Fibroblast of lung (primary cell): ENCODE measurements around the gene CFL2. TPM values are rescaled to one million over a fixed set of nuclear protein-coding genes. Genes with fewer than 3 reads are reported as not detected.

Source experiments
- DNase-seq, 2 donors: peaks; one replicate each; pipeline versions ENCODE4 v3.0.0 to v3.0.0-alpha.2; 2010; ENCODE audit warnings: low read depth in 2 of 2
- H2AFZ ChIP-seq: 2 replicates; pipeline ENCODE4 v1.5.1; 2012; ENCODE audit warnings: low read length, control low read depth, inconsistent platforms
- H3K27ac ChIP-seq: 2 replicates; pipeline ENCODE4 v1.5.1; 2011; ENCODE audit warnings: low read length, control low read depth; ENCODE audit not compliant: insufficient read depth
- H3K27me3 ChIP-seq: 2 replicates; pipeline ENCODE4 v1.5.1; 2011; ENCODE audit warnings: mild to moderate bottlenecking, low read length; ENCODE audit not compliant: control insufficient read depth, insufficient read depth
- H3K36me3 ChIP-seq: 2 replicates; pipeline ENCODE4 v1.5.1; 2011; ENCODE audit warnings: low read length; ENCODE audit not compliant: control insufficient read depth, insufficient read depth
- H3K4me1 ChIP-seq: 2 replicates; pipeline ENCODE4 v1.5.1; 2011; ENCODE audit warnings: low read length; ENCODE audit not compliant: control insufficient read depth, insufficient read depth; ENCODE audit errors: extremely low read depth
- H3K4me2 ChIP-seq: 2 replicates; pipeline ENCODE4 v1.5.1; 2011; ENCODE audit warnings: low read length, control low read depth; ENCODE audit not compliant: insufficient read depth; ENCODE audit errors: extremely low read depth
- H3K4me3 ChIP-seq, 4 experiments: fragments of 200-600 bp in 1 of 4; sonication (generic) in 1 of 4; replicated peaks in 1 of 4; 2 replicates each; pipeline ENCODE4 v1.5.1; 2011 to 2016; ENCODE audit warnings: low read length in 4 of 4, low read depth in 3 of 4, mild to moderate bottlenecking in 3 of 4, control low read depth in 2 of 4, inconsistent platforms in 1 of 4, mixed read lengths in 1 of 4; ENCODE audit not compliant: insufficient read depth in 1 of 4; ENCODE audit errors: control extremely low read depth in 1 of 4
- H3K79me2 ChIP-seq: 2 replicates; pipeline ENCODE4 v1.5.1; 2012; ENCODE audit warnings: mild to moderate bottlenecking, low read length, inconsistent platforms; ENCODE audit not compliant: control insufficient read depth, insufficient read depth
- H3K9ac ChIP-seq: 2 replicates; pipeline ENCODE4 v1.5.1; 2011; ENCODE audit warnings: mild to moderate bottlenecking, low read length, control low read depth; ENCODE audit not compliant: insufficient read depth
- H3K9me3 ChIP-seq: 2 replicates; pipeline ENCODE4 v1.5.1; 2012; ENCODE audit warnings: low read depth, low read length; ENCODE audit not compliant: control insufficient read depth, insufficient read depth
- H4K20me1 ChIP-seq: 2 replicates; pipeline ENCODE4 v1.5.1; 2011; ENCODE audit warnings: low read length; ENCODE audit not compliant: control insufficient read depth, insufficient read depth; ENCODE audit errors: extremely low read depth
- EZH2 ChIP-seq: IDR thresholded peaks from 2 replicates; pipeline ENCODE4 v1.5.1; 2012; ENCODE audit warnings: low read length, control low read depth, mild to moderate bottlenecking; ENCODE audit errors: missing control alignments
- polyA plus RNA-seq, 2 donors: library from polyadenylated mRNA; depleted of rRNA in 1 of 2; stranded (reverse) in 1 of 2; unstranded in 1 of 2; fragments of >200 nt; gene quantifications; 2 replicates each; pipeline ENCODE4 v1.2.1, GENCODE V29; 2011 to 2012; ENCODE audit warnings: missing spikeins in 1 of 2
- total RNA-seq: library from RNA; depleted of rRNA; stranded (reverse); fragments of >200 nt; gene quantifications from 2 replicates; pipeline ENCODE4 v1.2.1, GENCODE V29; 2014
- TF ChIP-seq, protein P1 (sequence below), 2 donors: IDR thresholded peaks in 1 of 2; conservative IDR thresholded peaks in 1 of 2; 1 replicate in 1 of 2; 2 replicates in 1 of 2; pipeline ENCODE4 v1.5.1; 2011 to 2012; ENCODE audit warnings: low read length in 2 of 2, control low read depth in 1 of 2, inconsistent platforms in 1 of 2, low read depth in 1 of 2, mild to moderate bottlenecking in 1 of 2

Gene CFL2
- total and polyA plus RNA-seq, 2 donors (not counting 1 experiment from before 2014, with no cell fraction given) = 147 to 362 TPM

DNA sequence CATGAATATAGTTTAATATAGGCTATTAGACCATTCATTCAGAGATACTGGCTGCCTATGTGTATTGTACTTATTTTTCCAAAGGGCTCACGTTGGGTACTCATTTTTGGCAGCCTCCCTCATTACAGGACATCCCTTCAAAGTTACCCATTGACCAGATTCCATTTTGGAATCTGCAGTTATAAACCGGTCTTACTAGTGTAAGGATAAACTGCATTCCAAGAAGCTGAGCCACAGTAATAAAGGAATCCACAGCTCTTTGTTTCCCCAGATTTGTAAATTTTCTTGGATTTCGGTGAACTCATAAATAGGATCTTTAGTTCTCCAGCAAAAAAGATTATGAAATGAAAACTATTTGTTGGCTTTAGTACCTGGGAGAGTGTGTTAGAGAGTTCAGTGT lies 18.9 kb upstream of the CFL2 start:
- Histone ChIP-seq H3K27ac (no peak overlapping the region), H3K9ac (no peak overlapping the region), H3K4me1 (no peaks in the 10 kb centered on the region), H3K36me3 (no peaks in the 10 kb centered on the region), H3K4me3 (no peak overlapping the region), H3K4me2 (no peak overlapping the region), H3K9me3 (no peaks in the 10 kb centered on the region), H3K27me3 (no peaks in the 10 kb centered on the region), H3K79me2 (no peaks in the 10 kb centered on the region), H4K20me1 (no peaks in the 10 kb centered on the region), H2AFZ (peak overlapping the region; percentile 26)
- DNase-seq = peak; percentile 15 to 80
- TF ChIP-seq, protein P1, sequence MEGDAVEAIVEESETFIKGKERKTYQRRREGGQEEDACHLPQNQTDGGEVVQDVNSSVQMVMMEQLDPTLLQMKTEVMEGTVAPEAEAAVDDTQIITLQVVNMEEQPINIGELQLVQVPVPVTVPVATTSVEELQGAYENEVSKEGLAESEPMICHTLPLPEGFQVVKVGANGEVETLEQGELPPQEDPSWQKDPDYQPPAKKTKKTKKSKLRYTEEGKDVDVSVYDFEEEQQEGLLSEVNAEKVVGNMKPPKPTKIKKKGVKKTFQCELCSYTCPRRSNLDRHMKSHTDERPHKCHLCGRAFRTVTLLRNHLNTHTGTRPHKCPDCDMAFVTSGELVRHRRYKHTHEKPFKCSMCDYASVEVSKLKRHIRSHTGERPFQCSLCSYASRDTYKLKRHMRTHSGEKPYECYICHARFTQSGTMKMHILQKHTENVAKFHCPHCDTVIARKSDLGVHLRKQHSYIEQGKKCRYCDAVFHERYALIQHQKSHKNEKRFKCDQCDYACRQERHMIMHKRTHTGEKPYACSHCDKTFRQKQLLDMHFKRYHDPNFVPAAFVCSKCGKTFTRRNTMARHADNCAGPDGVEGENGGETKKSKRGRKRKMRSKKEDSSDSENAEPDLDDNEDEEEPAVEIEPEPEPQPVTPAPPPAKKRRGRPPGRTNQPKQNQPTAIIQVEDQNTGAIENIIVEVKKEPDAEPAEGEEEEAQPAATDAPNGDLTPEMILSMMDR (conservative IDR thresholded peaks at IDR 0.05 in 1 of 2, IDR thresholded peaks at IDR 0.05 in 1 of 2; ENCODE audit: low read depth in 1 of 2, low read length in 2 of 2) = no peak
- TF ChIP-seq EZH2 = no peak

DNA sequence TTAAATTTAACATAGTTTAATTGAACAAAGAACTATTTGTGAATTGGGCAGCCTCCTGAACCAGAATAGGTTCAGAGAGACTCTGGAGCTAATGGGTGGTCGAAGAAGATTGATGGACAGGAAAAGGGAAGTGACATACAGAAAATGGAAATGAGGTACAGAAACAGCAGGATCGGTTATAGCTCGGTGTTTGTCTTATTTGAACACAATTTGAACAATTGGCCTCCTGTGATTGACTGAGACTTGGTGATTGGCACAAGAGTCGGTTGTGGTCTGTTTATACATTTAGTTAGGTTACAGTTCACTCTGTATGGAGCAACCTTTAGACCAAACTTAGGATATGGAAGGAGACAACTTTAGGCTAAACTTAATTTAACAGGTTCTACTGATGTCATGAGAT lies 18.4 kb upstream of the CFL2 start:
- no peak for TF ChIP-seq EZH2
- TF ChIP-seq, protein P1 (conservative IDR thresholded peaks at IDR 0.05 in 1 of 2, IDR thresholded peaks at IDR 0.05 in 1 of 2; ENCODE audit: low read depth in 1 of 2, low read length in 2 of 2) = no peak
- Histone ChIP-seq H2AFZ (peak overlapping the region; percentile 26), H3K4me1 (no peaks in the 10 kb centered on the region), H3K27me3 (no peaks in the 10 kb centered on the region), H3K9me3 (no peaks in the 10 kb centered on the region), H3K9ac (no peak overlapping the region), H3K27ac (no peak overlapping the region), H3K4me3 (no peak overlapping the region), H4K20me1 (no peaks in the 10 kb centered on the region), H3K4me2 (no peak overlapping the region), H3K79me2 (no peaks in the 10 kb centered on the region), H3K36me3 (no peaks in the 10 kb centered on the region)
- no peak for DNase-seq

DNA sequence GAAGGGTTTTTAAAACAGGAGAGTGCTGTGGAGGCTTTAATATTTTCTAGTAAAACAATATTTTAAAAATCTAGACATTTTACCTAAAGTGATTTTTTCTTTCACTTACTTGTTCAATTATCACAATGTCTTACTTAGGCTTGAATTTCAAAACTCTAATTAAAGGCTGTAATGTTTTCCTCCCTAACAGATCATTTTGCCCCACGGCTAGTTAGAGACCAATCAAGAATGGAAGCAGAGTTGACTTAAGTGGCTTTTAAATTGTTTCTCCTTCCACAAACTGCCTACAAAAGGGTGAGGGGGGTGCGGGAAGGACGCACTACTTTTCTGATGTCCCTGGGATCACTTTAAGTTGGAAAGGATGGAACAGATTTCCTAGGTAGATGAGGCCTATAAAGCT lies 9.5 kb upstream of the CFL2 start:
- H3K9me3 ChIP-seq = no peaks in the 10 kb centered on the region
- H3K27ac ChIP-seq = no peak overlapping the region
- no peak overlapping the region for H3K4me2 ChIP-seq
- no peak overlapping the region for H3K9ac ChIP-seq
- H3K4me1 ChIP-seq = peaks cover 3% of the 10 kb centered on the region
- H3K79me2 ChIP-seq = no peaks in the 10 kb centered on the region
- no peaks in the 10 kb centered on the region for H4K20me1 ChIP-seq
- H2AFZ ChIP-seq = no peak overlapping the region
- H3K4me3 ChIP-seq = no peak overlapping the region
- DNase-seq = no peak
- TF ChIP-seq, protein P1 (conservative IDR thresholded peaks at IDR 0.05 in 1 of 2, IDR thresholded peaks at IDR 0.05 in 1 of 2; ENCODE audit: low read depth in 1 of 2, low read length in 2 of 2) = no peak
- no peak for TF ChIP-seq EZH2
- no peaks in the 10 kb centered on the region for H3K36me3 ChIP-seq
- H3K27me3 ChIP-seq = no peaks in the 10 kb centered on the region
